ENCODE measurements around the gene SARDH. TPM values are rescaled to one million over a fixed set of nuclear protein-coding genes. Genes with fewer than 3 reads are reported as not detected.

The SARDH gene
- total and polyA plus RNA-seq, 2 of the 13 experiments (the other 11 are each of a cell fraction or from before 2014, with no cell fraction given): 11.6 to 34.9 TPM

GRCh38 chr9:133739408-133740280 is 1.5 kb upstream of the SARDH start (continued):
- TF ChIP-seq HNRNPLL (IDR thresholded peaks at IDR 0.05; ENCODE audit: low read depth, low read length, poor library complexity, severe bottlenecking): peak; percentile 34
- no peak for TF ChIP-seq FOXM1 (CRISPR knock-in tag; IDR thresholded peaks at IDR 0.05)
- TF ChIP-seq KLF12 (CRISPR knock-in tag; IDR thresholded peaks at IDR 0.05; ENCODE audit: borderline replicate concordance): no peak
- TF ChIP-seq, protein P1, sequence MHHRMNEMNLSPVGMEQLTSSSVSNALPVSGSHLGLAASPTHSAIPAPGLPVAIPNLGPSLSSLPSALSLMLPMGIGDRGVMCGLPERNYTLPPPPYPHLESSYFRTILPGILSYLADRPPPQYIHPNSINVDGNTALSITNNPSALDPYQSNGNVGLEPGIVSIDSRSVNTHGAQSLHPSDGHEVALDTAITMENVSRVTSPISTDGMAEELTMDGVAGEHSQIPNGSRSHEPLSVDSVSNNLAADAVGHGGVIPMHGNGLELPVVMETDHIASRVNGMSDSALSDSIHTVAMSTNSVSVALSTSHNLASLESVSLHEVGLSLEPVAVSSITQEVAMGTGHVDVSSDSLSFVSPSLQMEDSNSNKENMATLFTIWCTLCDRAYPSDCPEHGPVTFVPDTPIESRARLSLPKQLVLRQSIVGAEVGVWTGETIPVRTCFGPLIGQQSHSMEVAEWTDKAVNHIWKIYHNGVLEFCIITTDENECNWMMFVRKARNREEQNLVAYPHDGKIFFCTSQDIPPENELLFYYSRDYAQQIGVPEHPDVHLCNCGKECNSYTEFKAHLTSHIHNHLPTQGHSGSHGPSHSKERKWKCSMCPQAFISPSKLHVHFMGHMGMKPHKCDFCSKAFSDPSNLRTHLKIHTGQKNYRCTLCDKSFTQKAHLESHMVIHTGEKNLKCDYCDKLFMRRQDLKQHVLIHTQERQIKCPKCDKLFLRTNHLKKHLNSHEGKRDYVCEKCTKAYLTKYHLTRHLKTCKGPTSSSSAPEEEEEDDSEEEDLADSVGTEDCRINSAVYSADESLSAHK (CRISPR knock-in tag; IDR thresholded peaks at IDR 0.05; ENCODE audit: borderline replicate concordance): no peak
- TF ChIP-seq, protein P2, sequence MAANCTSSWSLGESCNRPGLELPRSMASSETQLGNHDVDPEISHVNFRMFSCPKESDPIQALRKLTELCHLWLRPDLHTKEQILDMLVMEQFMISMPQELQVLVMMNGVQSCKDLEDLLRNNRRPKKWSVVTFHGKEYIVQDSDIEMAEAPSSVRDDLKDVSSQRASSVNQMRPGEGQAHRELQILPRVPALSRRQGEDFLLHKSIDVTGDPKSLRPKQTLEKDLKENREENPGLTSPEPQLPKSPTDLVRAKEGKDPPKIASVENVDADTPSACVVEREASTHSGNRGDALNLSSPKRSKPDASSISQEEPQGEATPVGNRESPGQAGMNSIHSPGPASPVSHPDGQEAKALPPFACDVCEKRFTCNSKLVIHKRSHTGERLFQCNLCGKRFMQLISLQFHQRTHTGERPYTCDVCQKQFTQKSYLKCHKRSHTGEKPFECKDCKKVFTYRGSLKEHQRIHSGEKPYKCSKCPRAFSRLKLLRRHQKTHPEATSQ (CRISPR knock-in tag; IDR thresholded peaks at IDR 0.05; ENCODE audit: borderline replicate concordance): no peak
- no peak for TF ChIP-seq ZNF30 (CRISPR knock-in tag; IDR thresholded peaks at IDR 0.05)
- TF ChIP-seq SNAPC4 (CRISPR knock-in tag; IDR thresholded peaks at IDR 0.05): no peak
- TF ChIP-seq IRX3 (CRISPR knock-in tag; IDR thresholded peaks at IDR 0.05; ENCODE audit: borderline replicate concordance, low read depth): 0 out of 2 replicates have a peak, but pooled peaks have one; percentile 44
- TF ChIP-seq, protein P3, sequence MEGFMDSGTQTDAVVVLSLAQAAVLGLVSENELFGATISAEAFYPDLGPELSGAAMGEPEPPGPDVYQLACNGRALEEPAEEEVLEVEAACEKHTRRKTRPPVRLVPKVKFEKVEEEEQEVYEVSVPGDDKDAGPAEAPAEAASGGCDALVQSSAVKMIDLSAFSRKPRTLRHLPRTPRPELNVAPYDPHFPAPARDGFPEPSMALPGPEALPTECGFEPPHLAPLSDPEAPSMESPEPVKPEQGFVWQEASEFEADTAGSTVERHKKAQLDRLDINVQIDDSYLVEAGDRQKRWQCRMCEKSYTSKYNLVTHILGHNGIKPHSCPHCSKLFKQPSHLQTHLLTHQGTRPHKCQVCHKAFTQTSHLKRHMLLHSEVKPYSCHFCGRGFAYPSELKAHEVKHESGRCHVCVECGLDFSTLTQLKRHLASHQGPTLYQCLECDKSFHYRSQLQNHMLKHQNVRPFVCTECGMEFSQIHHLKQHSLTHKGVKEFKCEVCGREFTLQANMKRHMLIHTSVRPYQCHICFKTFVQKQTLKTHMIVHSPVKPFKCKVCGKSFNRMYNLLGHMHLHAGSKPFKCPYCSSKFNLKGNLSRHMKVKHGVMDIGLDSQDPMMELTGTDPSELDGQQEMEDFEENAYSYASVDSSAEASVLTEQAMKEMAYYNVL (CRISPR knock-in tag; IDR thresholded peaks at IDR 0.05; ENCODE audit: borderline replicate concordance): peak; percentile 48; the same call in 1 of the 2 replicates
- TF ChIP-seq E2F1 (CRISPR knock-in tag; IDR thresholded peaks at IDR 0.05): no peak
- TF ChIP-seq KLF13 (CRISPR knock-in tag; IDR thresholded peaks at IDR 0.05): 0 out of 2 replicates have a peak, but pooled peaks have one; percentile 38
- TF ChIP-seq ZMYM4 (CRISPR knock-in tag; IDR thresholded peaks at IDR 0.05): peak; percentile 59; the same call in 1 of the 2 replicates
- TF ChIP-seq RNF2 (conservative IDR thresholded peaks at IDR 0.05; ENCODE audit: low read depth): no peak; the same call in 1 of the 2 replicates
- TF ChIP-seq ZNF768 (CRISPR knock-in tag; IDR thresholded peaks at IDR 0.05): peak; percentile 15; the same call in 1 of the 2 replicates
- 0 out of 2 replicates have a peak, but pooled peaks have one; percentile 14 for TF ChIP-seq RAD21 (CRISPR knock-in tag; IDR thresholded peaks at IDR 0.05)
- no peak for TF ChIP-seq NFRKB (IDR thresholded peaks at IDR 0.05)
